ENCODE measurements around the gene SFT2D3. TPM values are rescaled to one million over a fixed set of nuclear protein-coding genes. Genes with fewer than 3 reads are reported as not detected.
A peak's percentile ranks its signal among the peaks of the same experiment; 100 is the strongest.
"Not testable (repeated sequence)": the region's sequence is repeated elsewhere in the genome, so short reads cannot be mapped to it uniquely, and the experiment has no call there.

The SFT2D3 gene
- polyA plus RNA-seq, 1 donor from 2014 or later, result not detected

GRCh38 chr2:127722807-127723206 lies 21.5 kb downstream of the SFT2D3 start:
- Mint-ChIP-seq H3K4me3 (no peak overlapping the region), H3K9me3 (no peaks in the 10 kb centered on the region), H3K27ac (no peak overlapping the region), H3K27me3 (no peaks in the 10 kb centered on the region), H3K4me1 (no peaks in the 10 kb centered on the region), H3K36me3 (peaks cover 20% of the 10 kb centered on the region)

GRCh38 chr2:127726158-127726880 lies 25.0 kb downstream of the SFT2D3 start:
- H3K9me3 Mint-ChIP-seq, result no peaks in the 10 kb centered on the region
- no peaks in the 10 kb centered on the region for H3K27me3 Mint-ChIP-seq
- H3K4me1 Mint-ChIP-seq, result no peaks in the 10 kb centered on the region
- peak overlapping the region in 1 of 3 donors; percentile 1 for H3K27ac Mint-ChIP-seq
- H3K4me3 Mint-ChIP-seq, result no peak overlapping the region
- H3K36me3 Mint-ChIP-seq, result peaks cover 14% of the 10 kb centered on the region

- Mint-ChIP-seq H3K27me3 (no peaks in the 10 kb centered on the region), H3K4me3 (no peak overlapping the region), H3K4me1 (no peaks in the 10 kb centered on the region), H3K36me3 (no peaks in the 10 kb centered on the region), H3K27ac (no peak overlapping the region), H3K9me3 (no peaks in the 10 kb centered on the region)
Measured at GRCh38 chr2:127733113-127733815, 32.0 kb downstream of the SFT2D3 start.

GRCh38 chr2:127733816-127734537 lies 32.7 kb downstream of the SFT2D3 start:
- Mint-ChIP-seq H3K4me1 (no peaks in the 10 kb centered on the region), H3K27ac (no peak overlapping the region), H3K4me3 (no peak overlapping the region), H3K27me3 (no peaks in the 10 kb centered on the region), H3K36me3 (no peaks in the 10 kb centered on the region), H3K9me3 (no peaks in the 10 kb centered on the region)

DNA sequence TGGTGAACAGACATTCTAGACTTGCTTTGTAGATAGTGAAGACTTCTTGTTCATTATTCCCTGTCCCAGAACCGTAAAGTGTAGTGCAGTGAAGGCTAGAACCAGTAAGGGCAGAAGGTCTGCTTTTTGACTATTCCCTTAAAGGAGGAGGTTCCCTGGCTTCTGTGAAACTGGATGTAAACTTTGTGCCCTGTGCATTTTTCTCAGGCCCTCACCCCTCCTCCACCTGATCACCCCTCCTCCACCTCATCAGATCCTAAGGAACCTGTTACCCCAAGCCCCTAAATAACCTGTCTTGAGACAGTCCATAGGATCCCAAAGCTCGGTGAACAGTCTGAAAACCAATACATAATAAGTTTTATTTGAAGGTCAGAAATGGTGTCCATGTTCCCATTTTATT lies 33.7 kb downstream of the SFT2D3 start:
- Mint-ChIP-seq H3K4me3 (no peak overlapping the region), H3K27me3 (no peaks in the 10 kb centered on the region), H3K36me3 (no peaks in the 10 kb centered on the region), H3K9me3 (no peaks in the 10 kb centered on the region), H3K27ac (no peak overlapping the region), H3K4me1 (no peaks in the 10 kb centered on the region)

DNA sequence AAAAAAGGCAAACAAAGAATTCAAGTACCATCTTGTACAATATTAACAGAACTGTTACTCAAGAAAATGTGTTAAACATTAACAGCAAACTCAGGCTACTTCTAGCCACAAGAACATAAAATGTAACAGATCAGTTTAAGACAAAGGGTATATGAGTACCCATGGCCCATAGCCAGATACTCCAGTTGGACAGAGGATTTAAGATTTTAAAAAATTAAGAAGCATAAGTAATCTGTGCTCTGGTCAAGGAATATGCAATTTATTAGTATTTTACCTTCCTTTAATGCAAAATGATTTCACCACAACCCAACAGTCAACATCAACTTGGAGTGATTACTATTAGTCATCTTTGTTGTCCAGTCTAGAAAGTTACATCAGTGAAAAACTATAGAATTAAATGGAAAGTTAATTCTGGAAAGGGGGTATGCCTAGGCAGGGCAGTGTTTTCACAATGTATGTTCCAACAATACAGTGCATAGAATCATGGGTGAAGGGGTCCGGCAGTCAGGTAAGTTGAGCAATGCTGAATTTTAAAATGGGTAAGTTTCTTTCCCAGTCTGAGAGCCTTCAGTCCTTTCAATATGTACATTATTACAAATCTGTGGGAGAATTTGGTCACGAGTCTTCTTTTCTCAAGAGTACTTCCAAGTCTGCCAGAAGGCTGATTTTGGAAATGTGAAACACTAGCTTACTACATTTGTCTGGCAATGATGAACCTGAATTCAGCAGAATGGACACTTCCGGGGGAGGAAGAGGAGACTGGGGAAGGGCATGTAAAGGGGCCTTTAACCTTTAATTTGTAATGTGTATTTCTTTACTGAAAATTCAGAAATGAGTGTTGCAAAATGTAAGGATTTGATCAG lies 34.5 kb downstream of the SFT2D3 start:
- Mint-ChIP-seq H3K9me3 (no peaks in the 10 kb centered on the region), H3K4me3 (no peak overlapping the region), H3K27me3 (no peaks in the 10 kb centered on the region), H3K27ac (no peak overlapping the region), H3K36me3 (no peaks in the 10 kb centered on the region), H3K4me1 (no peaks in the 10 kb centered on the region)

GRCh38 chr2:127737892-127738291 lies 36.6 kb downstream of the SFT2D3 start:
- Mint-ChIP-seq H3K36me3 (no peaks in the 10 kb centered on the region), H3K4me1 (peaks cover 0 to 3% (median 2%) of the 10 kb centered on the region in 3 donors), H3K4me3 (no peak overlapping the region), H3K27me3 (no peaks in the 10 kb centered on the region), H3K9me3 (no peaks in the 10 kb centered on the region), H3K27ac (no peak overlapping the region)

DNA sequence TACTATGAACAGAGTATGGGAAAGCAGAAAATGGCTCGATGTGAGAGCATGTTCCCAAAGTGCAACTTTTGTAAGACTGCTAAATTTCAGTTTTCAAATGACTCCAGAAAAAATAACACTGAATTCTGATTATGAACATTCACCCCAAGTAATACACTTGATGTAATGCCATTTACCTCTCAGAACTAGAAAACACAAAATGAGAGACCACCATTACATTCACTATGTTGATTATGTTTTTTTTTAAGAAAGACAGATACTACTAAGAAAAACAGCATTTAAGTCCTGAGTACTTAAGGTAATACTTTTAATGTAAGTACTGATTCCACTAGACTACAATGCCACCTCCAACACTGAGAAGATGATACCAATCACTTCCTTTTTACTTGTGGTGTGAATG lies 38.5 kb downstream of the SFT2D3 start:
- H3K4me3 Mint-ChIP-seq, result no peak overlapping the region
- H3K4me1 Mint-ChIP-seq, result peaks cover 0 to 3% (median 2%) of the 10 kb centered on the region in 3 donors
- peaks cover 3% of the 10 kb centered on the region for H3K36me3 Mint-ChIP-seq
- H3K27me3 Mint-ChIP-seq, result no peaks in the 10 kb centered on the region
- H3K27ac Mint-ChIP-seq, result no peak overlapping the region
- no peaks in the 10 kb centered on the region for H3K9me3 Mint-ChIP-seq

DNA sequence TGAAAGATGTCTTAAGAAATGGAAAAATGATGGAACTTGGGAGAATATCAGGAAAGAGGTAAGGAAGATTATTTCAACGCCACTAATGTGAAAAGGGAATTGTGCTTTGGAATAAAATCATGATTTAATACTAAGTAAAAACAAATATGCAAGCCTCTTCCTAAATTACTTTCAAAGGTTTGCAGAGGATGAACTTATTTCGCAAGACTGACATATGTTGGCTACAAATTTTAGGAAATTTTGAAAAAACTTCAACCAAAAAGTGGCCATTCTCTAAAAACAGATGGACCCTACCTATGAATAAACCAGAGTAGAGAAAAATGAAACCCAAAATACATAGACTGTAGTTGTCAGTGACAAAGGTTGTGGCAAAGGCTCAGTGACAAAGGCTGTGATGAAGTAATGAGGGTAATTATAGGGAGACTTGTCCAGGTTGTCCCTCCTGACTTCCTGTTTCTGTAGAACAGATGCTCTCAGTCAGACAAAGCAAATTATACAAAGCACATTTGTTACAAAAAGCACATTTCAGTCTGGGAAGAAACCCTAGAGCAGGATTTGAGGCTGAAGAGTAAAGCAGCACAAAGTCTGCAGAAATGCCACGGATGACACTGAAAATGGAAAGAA lies 39.5 kb downstream of the SFT2D3 start:
- H3K9me3 Mint-ChIP-seq, result no peaks in the 10 kb centered on the region
- H3K27ac Mint-ChIP-seq, result peak overlapping the region in 1 of 3 donors; percentile 14
- H3K36me3 Mint-ChIP-seq, result peaks cover 5% of the 10 kb centered on the region
- no peak overlapping the region for H3K4me3 Mint-ChIP-seq
- H3K27me3 Mint-ChIP-seq, result no peaks in the 10 kb centered on the region
- peaks cover 2 to 3% (median 2%) of the 10 kb centered on the region in 3 donors for H3K4me1 Mint-ChIP-seq

GRCh38 chr2:127743477-127744026 lies 42.3 kb downstream of the SFT2D3 start:
- peaks cover 7% of the 10 kb centered on the region for H3K36me3 Mint-ChIP-seq
- H3K4me3 Mint-ChIP-seq, result no peak overlapping the region
- H3K27ac Mint-ChIP-seq, result peak overlapping the region in 1 of 3 donors; percentile 33
- no peaks in the 10 kb centered on the region for H3K27me3 Mint-ChIP-seq
- H3K9me3 Mint-ChIP-seq, result no peaks in the 10 kb centered on the region
- H3K4me1 Mint-ChIP-seq, result peaks cover 2 to 7% (median 2%) of the 10 kb centered on the region in 3 donors

- H3K4me1 Mint-ChIP-seq, result peaks cover 8 to 10% (median 10%) of the 10 kb centered on the region in 3 donors
- no peak overlapping the region for H3K4me3 Mint-ChIP-seq
- H3K27ac Mint-ChIP-seq, result no peak overlapping the region
- no peaks in the 10 kb centered on the region for H3K9me3 Mint-ChIP-seq
- H3K27me3 Mint-ChIP-seq, result no peaks in the 10 kb centered on the region
- peaks cover 7% of the 10 kb centered on the region for H3K36me3 Mint-ChIP-seq
Measured at GRCh38 chr2:127747621-127748020, 46.3 kb downstream of the SFT2D3 start.

- Mint-ChIP-seq H3K27ac (peak overlapping the region; percentile 23 to 96 (median 88)), H3K4me1 (peaks cover 8 to 10% (median 10%) of the 10 kb centered on the region in 3 donors), H3K4me3 (peak overlapping the region; percentile 1 to 85 (median 54))
- H3K9me3 Mint-ChIP-seq, H3K36me3 Mint-ChIP-seq, H3K27me3 Mint-ChIP-seq: not testable (repeated sequence)
Measured at GRCh38 chr2:127749537-127749936, 48.2 kb downstream of the SFT2D3 start.

GRCh38 chr2:127753374-127753773 lies 52.1 kb downstream of the SFT2D3 start:
- no peaks in the 10 kb centered on the region for H3K36me3 Mint-ChIP-seq
- H3K4me3 Mint-ChIP-seq, result no peak overlapping the region
- H3K27me3 Mint-ChIP-seq, result no peaks in the 10 kb centered on the region
- H3K9me3 Mint-ChIP-seq, result no peaks in the 10 kb centered on the region
- H3K4me1 Mint-ChIP-seq, result peaks cover 7 to 10% (median 8%) of the 10 kb centered on the region in 3 donors
- no peak overlapping the region for H3K27ac Mint-ChIP-seq

- no peak overlapping the region for H3K27ac Mint-ChIP-seq
Measured at GRCh38 chr2:127754186-127754585, 52.9 kb downstream of the SFT2D3 start.

More at GRCh38 chr2:127754186-127754585, 52.9 kb downstream of the SFT2D3 start:
- Mint-ChIP-seq H3K4me3 (no peak overlapping the region), H3K9me3 (no peaks in the 10 kb centered on the region), H3K4me1 (peaks cover 6 to 9% (median 7%) of the 10 kb centered on the region in 3 donors), H3K36me3 (no peaks in the 10 kb centered on the region), H3K27me3 (no peaks in the 10 kb centered on the region)
